HG03442 (cell line): ENCODE measurements around the gene USP9X.
A peak's percentile ranks its signal among the peaks of the same experiment; 100 is the strongest.
"Not testable (repeated sequence)": the region's sequence is repeated elsewhere in the genome, so short reads cannot be mapped to it uniquely, and the experiment has no call there.

Experiments used
- ATAC-seq: cut with Tn5 transposase; IDR thresholded peaks from one replicate; pipeline ENCODE4 v1.9.1; 2021; ENCODE audit warnings: mild to moderate bottlenecking, moderate library complexity; ENCODE audit not compliant: unreplicated experiment

Gene USP9X

DNA sequence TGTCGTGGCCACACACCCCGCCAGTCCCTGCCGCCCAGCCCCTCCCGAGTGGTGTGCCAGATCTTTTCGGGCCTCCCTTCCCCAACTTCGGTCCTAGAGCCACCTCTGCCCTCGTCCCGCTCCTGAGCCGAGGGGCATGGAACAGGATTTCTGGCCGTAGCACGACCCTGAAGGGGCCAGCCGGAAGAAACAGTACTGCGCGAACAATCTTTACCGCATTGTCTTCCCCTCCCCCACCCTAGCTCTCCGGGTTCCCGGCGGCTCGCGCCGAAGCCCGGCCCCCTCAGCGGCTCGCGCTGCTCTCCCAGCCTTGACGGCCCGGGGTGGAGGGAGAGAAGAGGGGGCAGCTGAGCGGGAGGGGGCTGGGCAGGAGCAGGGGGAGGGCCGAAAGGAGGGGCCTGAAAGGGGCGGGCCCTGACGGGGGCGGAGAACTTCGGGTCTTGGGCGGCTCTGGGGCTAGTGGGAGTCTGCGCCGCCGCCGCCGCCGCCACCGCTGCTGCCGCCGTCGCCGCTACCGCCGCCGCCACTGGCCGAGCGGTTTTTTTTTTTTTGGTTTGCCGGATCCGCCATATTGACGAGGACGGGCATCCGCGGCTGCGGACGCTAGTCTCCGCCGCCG is at the start of gene USP9X:
TSS of gene USP9X (plus strand) at position 553 of the 619 bp plus-strand sequence. CDS start 38,184 bp downstream, outside the sequence.
- peak; percentile 48 for ATAC-seq

GRCh38 chrX:41035582-41035981 is 49.7 kb upstream of the USP9X start:
- ATAC-seq, result no peak

GRCh38 chrX:41036668-41037326 is 48.4 kb upstream of the USP9X start:
- no peak for ATAC-seq

DNA sequence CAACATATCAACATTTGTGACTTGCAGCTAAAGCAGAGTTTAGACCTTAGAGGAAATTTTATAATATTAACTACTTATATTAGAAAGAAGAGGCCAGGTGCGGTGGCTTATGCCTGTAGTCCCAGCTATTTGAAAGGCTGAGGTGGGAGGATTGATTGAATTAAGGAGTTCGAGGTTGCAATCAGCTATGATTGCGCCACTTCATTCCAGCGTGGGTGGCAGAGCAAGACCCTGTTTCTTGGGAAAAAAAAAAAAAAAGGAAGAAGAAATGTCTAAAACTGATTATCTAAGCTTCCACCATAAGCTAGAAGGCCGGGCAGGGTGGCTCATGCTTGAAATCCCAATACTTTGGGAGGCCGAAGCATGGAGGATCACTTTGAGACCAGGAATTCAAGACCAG is 42.0 kb upstream of the USP9X start:
- ATAC-seq, result no peak

GRCh38 chrX:41043674-41044345 is 41.4 kb upstream of the USP9X start:
- ATAC-seq, result no peak

DNA sequence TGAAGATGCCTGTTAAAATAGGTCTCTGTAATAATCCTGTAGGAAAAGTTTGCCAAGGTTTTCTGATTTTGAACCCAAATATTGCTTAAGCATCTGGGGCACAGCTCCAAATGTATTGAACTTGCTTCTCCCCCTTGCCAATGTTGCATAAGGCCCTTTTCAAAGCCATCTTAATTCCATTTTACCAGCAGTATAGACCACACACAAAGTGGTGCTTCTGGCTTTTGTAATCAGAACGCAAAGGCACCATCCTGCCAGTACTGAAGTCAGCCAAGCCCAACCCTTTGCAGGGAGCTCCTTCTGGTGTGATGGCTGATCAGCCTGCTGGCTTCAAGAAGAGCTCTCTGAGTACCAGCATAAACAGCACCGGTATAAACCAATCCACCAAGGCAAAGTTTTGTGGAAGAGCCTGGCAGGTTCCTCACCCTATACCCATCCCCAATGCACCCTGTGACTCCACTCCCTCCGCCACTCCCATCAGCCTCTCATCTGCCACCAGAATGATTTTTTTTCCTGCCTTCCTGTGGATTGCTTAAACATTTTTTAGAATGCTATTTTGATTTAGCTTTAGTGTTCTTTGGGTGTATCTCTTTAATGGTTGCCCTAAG is 39.2 kb upstream of the USP9X start:
- ATAC-seq, result no peak

DNA sequence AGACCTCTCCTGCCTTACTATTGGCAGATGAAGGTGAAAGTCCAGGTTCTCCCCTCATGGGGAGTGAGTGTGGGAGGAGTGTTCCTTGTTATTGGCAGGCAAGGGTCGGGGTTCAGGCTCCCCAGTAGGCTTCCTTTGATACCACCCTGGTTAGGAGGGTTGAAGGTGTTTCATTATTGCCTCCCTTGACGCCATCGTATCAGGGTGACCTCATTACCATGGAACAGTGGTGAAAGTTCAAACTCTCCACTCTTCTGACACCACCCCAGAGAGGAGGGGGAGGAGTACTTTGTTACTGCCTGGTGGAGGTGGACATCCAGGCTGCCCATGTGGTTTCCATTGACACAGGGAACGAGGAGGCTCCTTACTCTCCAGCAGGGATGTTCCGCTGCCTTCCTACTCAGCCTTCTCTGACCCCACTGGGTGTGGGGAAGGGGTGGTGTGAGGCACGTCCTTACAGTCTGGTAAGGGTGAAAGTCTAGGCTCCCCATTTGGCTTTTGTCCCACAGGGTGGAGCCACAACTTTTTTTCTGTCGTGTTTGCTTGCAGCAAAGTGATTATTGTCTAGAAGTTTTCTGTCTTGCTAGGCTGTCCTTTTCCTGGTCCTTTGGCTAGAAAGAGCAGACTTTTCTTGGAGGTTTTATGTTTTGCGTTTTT is 37.2 kb upstream of the USP9X start:
- no peak for ATAC-seq

- ATAC-seq, result no peak
These were observed 34.9 kb upstream of the USP9X start for GRCh38 chrX:41050359-41050758.

DNA sequence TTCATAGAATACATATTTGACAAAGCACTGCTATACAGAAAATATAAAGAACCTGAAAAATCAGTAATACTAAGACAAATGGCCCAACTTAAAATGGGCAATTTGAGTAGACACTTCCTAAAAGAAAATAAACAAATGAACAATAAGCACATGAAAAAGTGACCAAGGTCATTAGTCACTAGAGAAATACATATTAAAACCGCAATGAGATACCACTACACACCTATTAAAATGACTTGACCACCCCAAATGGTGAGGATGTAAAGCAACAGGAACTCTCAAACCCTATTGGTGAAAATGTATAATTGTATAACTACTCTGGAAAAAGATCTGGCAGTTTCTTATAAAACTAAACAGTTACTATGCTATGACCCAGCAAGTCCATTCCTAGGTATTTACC is 34.0 kb upstream of the USP9X start:
- ATAC-seq, result no peak

GRCh38 chrX:41055740-41056139 is 29.5 kb upstream of the USP9X start:
- no peak for ATAC-seq

GRCh38 chrX:41063276-41063675 is 22.0 kb upstream of the USP9X start:
- ATAC-seq, result not testable (repeated sequence)

DNA sequence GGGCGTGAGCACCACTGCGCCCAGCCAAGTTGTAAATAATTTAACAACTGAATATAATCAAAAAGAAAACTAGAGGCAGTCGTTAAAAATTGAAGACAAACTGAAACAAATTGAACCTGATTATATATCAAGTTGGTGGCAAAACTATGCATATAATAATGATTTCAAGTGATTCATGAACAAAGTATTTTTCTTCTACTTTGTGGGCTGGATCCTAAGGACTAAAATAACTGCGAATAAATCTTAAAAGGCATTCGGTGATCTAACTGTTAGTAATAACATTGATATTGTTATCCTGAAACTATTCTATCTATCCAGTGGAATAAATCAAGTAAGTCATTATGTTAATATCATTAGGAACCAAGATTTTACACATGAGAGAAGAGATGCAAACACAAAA is 21.2 kb upstream of the USP9X start:
- ATAC-seq, result no peak

DNA sequence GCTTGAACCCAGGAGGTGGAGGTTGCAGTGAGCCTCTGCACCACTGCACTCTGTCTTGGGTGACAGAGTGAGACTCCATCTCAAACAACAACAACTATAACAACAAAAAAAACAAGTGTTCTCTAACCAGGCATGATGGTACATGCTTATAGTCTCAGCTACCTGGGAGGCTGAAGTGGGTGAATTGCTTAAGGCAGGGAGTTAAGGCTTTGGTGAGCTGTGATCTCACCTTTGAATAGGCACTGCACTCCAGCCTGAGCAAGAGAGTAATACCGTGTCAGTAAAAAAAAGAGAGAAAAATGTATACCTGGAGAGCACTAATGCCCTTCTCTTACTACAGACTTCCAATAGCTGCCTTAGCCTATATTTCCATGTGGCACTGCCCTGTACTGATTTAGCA is 18.9 kb upstream of the USP9X start:
- ATAC-seq, result no peak

DNA sequence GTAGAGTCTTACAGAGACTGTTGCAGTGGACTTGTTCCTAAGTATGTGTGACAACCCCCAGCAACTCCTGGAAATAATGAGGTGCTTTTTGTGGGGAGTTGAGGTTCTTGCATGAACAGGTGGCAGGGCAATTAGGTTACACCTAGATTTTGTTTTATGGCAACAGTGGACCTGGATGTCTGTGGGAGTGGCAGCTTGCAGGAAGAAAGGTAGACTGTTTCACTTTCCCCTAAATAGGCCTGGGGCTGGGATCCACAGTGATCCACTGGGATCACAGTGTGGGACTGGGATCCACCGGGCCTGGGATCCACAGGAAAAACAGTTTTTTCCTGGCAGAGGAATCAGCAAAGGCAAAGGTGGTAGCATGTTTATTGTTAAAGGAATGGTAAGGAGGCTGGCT is 18.3 kb upstream of the USP9X start:
- no peak for ATAC-seq

- ATAC-seq, result no peak
These were observed 17.5 kb upstream of the USP9X start for GRCh38 chrX:41067721-41068120.

- no peak for ATAC-seq
These were observed 8.5 kb upstream of the USP9X start for GRCh38 chrX:41076742-41077141.

DNA sequence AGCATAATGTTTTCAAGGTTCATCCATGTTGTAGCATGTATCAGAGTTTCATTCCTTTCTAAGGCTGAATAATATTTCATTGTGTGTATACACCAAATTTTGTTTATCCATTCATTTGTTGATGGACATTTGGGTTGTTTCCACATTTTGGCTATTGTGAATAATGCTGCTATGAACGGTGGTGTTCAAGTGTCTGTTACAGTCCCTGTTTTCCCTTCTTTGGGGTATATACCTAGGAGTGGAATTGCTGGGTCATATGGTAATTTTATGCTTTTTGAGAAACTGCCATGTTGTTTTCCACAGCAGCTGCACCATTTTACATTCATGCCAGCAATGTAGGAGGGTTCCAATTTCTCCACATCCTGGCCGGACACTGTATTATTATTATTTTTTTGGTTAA is 3.4 kb upstream of the USP9X start:
- ATAC-seq, result no peak

GRCh38 chrX:41082783-41083182 is 2.5 kb upstream of the USP9X start:
- ATAC-seq, result no peak

DNA sequence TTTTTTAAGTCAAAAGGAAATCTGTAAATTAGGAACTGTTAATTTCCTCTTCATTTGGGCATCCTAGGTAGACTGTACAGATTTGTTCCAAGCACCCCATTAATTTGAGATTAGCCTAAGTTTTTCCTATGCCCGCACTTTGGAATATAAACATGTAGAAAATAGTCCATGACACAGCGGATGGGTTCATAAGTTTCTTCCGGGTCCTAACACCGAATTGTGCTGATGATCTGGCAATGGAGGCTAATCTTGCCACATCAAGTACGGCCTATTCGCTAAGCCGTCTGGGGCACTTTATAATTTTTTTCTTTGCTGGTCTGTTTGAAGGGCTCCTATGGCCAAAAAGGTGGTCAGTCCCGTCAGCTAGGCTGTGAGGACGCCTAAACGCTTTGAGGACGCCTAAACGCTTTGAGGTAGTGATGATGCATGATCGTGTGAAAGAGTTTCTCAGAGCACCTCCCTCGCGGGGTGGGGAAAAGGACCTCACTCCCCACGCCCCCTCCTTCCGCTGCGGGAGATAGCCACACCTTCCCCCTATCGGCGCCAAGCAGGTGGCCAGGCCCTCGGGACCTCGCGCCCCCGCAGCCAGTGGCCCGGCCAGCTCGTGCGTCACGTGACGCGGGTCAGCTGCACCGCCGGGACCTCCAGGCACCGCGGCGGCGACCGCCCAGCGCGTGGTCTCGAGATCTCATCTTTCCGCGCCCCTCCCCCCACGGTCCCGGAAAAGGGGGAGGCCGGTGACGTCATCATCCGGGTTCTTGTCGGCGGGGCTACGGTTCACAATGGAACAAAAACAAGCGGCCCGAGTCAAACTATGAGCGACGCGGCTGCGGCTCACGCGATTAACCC is 977 bp upstream of the USP9X start:
- peak; percentile 55 for ATAC-seq

DNA sequence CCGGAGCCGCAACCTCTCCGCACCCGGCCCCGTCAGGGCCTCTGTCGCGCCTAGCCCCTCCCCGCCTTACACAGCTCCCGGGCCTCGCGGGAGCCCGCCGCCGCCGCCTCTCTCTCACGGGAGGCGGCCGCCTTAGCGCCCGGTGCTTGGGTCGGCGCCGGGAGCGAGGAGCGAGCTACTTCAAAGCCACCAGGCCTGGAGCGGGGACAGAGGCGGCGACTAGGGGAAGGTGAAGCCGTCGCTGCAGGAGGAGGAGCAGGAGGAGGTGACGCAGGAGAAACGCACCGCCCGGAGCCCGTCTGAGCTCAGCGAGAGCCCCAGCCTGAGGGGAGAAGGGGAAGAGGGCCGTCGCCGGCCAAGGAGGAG is 250 bp downstream of the USP9X start:
- peak; percentile 24 for ATAC-seq
